Measurements from ENCODE around the gene AXIN1.

AXIN1 gene

DNA sequence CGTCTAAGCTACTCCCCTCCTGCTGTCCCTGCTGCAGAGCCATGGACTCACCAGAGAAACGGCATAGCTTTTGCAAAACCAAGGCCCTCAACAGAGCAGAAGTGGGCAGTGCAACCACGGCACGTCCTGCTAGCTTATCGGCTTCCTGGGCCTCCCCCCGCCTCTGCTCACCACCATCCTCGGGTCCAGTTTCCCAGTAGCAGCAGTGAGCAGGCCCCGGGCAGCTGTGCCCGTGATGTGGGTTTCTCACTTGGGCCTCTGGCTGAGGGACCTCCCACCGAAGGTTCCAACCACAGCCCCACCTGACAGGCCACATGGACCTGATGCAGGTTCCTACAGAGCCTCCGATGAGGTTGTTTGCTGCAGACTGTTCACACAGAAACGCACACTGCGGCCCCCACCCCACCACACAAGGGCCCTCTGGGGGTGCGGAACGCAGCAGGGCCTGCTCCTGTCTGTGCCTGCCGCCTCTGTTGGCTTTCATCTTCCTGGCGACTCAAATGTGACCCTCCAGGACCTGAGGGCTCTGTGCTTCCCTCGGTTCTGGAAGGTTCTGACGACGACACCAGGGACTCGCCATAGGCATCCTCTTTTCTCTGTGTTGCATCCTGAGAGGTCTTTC, 44.7 kb downstream of the AXIN1 start:
- Mint-ChIP-seq H3K4me1 (peaks cover 2% of the 10 kb centered on the region), H3K36me3 (peaks cover 11% of the 10 kb centered on the region), H3K4me3 (no peak overlapping the region), H3K27ac (no peak overlapping the region), H3K9me3 (no peaks in the 10 kb centered on the region), H3K27me3 (no peaks in the 10 kb centered on the region)
- ATAC-seq (ENCODE audit: low read depth) (no peak), DNase-seq (ENCODE audit: low spot score in 2 of 2) (no peak)

DNA sequence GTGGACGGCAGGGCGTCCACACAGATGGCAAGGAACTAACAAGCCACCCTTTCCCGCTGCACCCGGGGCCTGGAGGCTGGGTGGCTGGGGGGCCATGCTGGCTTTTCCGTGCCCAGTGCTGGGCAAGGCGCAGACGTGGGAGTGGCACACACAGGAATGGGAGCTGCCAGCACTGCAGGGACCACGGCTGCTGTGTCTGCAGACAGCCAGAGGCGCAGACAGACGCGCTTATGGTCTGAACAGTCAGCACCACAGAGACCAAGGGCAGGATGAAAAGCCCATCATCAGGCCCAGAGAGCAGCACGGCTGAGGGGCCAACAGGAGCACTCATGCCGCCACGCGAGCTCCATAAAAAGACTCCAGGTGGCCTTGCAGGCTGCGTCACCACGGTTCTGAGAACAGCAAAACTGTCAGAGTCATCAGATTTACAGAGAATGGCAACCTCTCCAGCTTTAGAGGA, 45.6 kb downstream of the AXIN1 start:
- H3K9me3 Mint-ChIP-seq = no peaks in the 10 kb centered on the region
- no peak overlapping the region for H3K4me3 Mint-ChIP-seq
- ATAC-seq (ENCODE audit: low read depth) = no peak
- no peak for DNase-seq (ENCODE audit: low spot score in 2 of 2)
- H3K4me1 Mint-ChIP-seq = peaks cover 2% of the 10 kb centered on the region
- peaks cover 11% of the 10 kb centered on the region for H3K36me3 Mint-ChIP-seq
- H3K27ac Mint-ChIP-seq = no peak overlapping the region
- no peaks in the 10 kb centered on the region for H3K27me3 Mint-ChIP-seq

DNA sequence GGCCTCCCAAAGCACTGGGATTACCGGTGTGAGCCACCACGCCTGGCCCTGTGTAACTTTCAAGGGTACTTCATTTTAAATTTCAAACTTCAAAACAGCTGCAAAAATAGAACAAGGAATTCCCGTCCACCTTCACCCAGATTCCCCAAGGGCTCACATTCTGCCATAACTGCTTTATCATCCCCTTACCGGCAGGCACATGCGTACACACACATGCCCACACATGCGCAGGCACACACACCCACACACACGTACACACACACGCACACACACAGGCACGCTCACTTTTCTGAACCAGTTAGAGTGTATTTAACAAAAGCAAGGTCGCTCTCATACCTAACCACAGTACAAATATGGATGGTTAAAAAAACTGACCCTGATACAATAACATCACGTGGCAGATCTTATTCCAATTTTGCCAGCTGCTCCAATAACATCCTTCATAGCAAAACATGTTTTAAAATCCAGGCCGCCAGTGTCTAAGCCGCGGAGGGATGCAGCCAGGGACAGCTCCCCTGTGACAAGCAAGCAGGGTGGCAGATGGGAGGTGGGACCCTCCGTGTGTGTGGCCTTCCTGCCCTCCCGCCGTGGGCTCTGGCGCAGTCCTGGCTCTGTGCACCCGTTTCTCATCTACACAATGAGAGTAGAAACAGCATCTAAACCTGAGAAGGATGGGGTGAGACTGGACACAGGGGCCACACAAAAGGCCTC, 46.5 kb downstream of the AXIN1 start:
- H3K27ac Mint-ChIP-seq = no peak overlapping the region
- peaks cover 10% of the 10 kb centered on the region for H3K36me3 Mint-ChIP-seq
- H3K4me1 Mint-ChIP-seq = peaks cover 2% of the 10 kb centered on the region
- DNase-seq (ENCODE audit: low spot score in 2 of 2) (no peak), ATAC-seq (ENCODE audit: low read depth) (no peak)
- no peak overlapping the region for H3K4me3 Mint-ChIP-seq
- H3K9me3 Mint-ChIP-seq = no peaks in the 10 kb centered on the region
- H3K27me3 Mint-ChIP-seq = no peaks in the 10 kb centered on the region

DNA sequence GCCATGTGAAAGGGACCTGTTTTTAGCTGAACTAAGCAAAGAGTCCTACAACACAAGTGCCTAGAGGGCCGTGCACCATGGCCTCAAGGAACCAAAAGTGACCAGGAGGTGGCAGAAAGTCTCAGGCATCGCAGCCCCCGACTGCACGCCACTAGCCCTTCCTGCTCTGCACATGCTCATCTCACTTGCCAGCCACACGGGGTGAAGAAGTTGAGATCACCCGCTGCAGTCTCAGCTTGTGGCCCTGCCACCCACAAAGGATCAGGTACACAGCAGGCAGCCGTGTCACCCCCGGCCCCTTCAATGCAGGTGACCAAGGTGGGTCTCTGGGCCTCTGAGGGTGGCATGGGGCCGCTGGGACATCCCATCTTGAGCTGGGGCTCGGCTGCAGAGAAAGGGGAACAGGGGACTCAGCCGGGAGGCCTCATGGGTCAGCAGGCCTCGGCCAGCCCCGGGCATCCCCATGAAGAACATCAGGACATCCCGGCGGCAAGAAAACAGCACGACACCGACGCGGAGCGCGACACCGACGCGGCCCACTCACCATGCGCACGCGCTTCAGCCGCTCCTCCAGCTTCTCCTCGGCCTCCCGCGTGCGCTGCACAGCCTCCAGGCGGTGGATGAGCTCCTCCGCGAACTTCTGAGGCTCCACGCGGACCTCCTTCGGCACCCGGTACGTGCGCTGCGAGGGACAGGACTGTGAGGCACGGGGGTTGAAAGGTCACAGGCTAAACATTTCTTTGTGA, 48.6 kb downstream of the AXIN1 start:
- no peak for DNase-seq (ENCODE audit: low spot score in 2 of 2)
- no peak overlapping the region for H3K27ac Mint-ChIP-seq
- H3K4me1 Mint-ChIP-seq = no peaks in the 10 kb centered on the region
- H3K4me3 Mint-ChIP-seq = no peak overlapping the region
- H3K9me3 Mint-ChIP-seq = no peaks in the 10 kb centered on the region
- peaks cover 10% of the 10 kb centered on the region for H3K36me3 Mint-ChIP-seq
- no peaks in the 10 kb centered on the region for H3K27me3 Mint-ChIP-seq
- ATAC-seq (ENCODE audit: low read depth) = peak; percentile 34

DNA sequence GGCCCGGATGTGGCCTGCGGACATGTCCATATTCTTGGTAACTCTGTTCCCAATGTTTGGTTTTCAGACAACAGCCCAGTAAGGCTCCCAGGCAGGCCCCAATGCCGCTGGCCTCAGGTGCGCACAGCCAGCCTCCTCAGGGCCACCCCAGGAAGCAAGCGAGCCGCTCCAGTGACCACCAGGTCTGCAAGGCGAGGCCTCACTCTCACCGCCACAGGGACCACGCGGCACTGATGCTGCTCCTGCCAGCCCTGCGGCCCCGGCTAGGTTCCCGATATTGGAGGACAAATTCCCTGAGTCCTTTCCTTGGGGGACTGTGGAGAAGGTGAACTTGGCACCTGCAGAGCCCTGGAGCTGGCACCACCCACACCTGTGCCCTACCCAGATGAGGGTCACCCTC, 50.6 kb downstream of the AXIN1 start:
- Mint-ChIP-seq H3K27me3 (no peaks in the 10 kb centered on the region), H3K4me1 (no peaks in the 10 kb centered on the region), H3K36me3 (peaks cover 8% of the 10 kb centered on the region), H3K27ac (no peak overlapping the region), H3K4me3 (no peak overlapping the region), H3K9me3 (no peaks in the 10 kb centered on the region)
- ATAC-seq (ENCODE audit: low read depth) = no peak
- no peak for DNase-seq (ENCODE audit: low spot score in 2 of 2)

DNA sequence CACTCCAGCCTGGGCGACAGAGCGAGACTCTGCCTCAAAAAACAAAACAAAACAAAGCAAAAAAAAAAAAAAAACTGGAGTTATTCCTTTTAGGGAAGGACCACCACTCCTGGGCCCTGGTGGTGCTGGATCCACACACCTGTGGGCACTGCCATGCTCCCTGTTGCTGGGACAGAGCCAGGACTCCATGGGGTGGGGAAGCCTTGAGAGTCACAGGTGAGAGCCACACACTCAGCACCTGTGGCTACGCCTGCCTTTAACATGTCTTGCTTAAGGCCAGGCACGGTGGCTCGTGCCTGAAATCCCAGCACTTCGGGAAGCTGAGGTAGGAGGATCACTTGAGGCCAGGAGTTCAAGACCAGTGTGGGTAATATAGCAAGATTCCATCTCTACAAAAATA, 51.3 kb downstream of the AXIN1 start:
- no peak for ATAC-seq (ENCODE audit: low read depth)
- Mint-ChIP-seq H3K4me1 (no peaks in the 10 kb centered on the region), H3K27me3 (no peaks in the 10 kb centered on the region), H3K36me3 (peaks cover 6% of the 10 kb centered on the region), H3K9me3 (no peaks in the 10 kb centered on the region), H3K4me3 (no peak overlapping the region), H3K27ac (no peak overlapping the region)
- no peak for DNase-seq (ENCODE audit: low spot score in 2 of 2)

DNA sequence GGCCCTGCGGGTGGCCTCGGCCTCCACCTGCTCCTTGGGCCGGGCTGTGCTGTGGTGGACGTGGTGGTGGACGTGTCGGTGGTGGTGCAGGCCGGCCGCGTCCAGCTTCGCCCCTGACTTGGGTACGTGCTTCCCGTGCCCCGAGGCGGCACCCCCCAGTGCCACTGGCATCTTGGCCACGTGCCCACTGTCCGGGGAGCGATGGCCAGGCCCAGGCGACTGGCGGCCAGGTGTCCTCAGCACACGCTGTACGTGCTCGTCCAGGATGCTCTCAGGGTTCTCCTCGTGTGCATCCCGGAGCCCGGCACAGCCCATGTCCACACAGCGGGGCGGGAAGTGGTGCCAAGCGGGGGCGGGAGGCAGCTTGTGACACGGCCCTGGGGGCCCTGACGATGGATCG, 54.7 kb downstream of the AXIN1 start:
- Mint-ChIP-seq H3K36me3 (peaks cover 3% of the 10 kb centered on the region), H3K4me3 (no peak overlapping the region), H3K9me3 (no peaks in the 10 kb centered on the region), H3K4me1 (no peaks in the 10 kb centered on the region), H3K27ac (no peak overlapping the region), H3K27me3 (no peaks in the 10 kb centered on the region)
- ATAC-seq (ENCODE audit: low read depth) = no peak
- DNase-seq (ENCODE audit: low spot score in 2 of 2) = no peak

DNA sequence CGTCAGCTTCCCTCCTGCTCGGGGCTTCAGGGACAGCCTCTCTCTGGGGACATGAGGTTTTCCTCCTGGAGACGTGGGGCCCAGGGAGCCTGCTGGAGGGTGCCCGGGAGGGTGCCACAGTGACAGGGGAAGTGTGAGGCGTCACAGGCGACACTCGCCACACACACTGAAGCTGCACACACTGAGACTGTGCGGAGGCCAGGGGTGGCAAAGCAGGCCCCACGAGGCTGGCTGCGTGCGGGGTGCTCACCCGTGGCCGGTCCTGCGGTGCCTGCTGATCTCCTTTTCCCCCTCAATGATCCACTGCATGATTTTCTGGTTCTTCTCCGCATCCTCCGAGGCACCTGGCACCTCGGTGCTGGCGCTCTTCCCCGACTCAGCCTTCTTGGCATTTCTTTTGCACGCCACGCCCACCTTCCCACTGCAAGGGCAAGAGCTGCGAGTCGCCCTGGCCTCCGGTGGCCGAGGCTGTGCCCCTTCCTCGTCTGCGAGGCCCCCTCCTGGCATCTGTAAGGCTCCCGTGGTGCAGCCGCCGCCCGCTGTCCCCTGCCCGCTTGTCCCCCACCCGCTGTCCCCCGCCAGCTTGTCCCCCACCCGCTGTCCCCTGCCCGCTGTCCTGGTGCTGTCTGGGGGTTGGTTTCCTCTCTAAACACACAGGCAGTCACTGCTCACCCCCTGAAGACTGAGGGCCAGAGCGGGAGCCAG, 55.6 kb downstream of the AXIN1 start:
- ATAC-seq (ENCODE audit: low read depth) = no peak
- H3K4me1 Mint-ChIP-seq = no peaks in the 10 kb centered on the region
- no peaks in the 10 kb centered on the region for H3K9me3 Mint-ChIP-seq
- H3K4me3 Mint-ChIP-seq = no peak overlapping the region
- DNase-seq (ENCODE audit: low spot score in 2 of 2) = no peak
- no peaks in the 10 kb centered on the region for H3K27me3 Mint-ChIP-seq
- no peak overlapping the region for H3K27ac Mint-ChIP-seq
- peaks cover 7% of the 10 kb centered on the region for H3K36me3 Mint-ChIP-seq

DNA sequence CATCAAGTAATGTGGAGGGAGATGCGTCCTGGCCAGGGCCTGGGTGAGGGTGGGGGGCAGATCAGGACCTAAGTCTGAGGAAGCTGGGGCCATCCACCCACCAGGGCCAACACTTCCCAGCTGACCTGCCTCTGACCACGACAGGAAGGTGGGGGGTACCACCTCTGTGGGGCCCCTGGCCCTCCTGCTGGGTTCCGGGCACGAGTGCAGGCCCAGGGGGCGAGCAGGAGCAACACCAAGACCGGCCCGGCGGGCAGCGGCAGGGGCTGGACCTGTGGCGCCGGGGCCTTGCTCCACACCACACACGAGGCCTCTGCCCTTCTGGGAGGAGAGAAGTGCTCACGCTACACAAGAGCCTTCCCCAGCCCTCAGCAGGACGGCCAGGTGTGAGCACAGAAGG, 56.2 kb downstream of the AXIN1 start:
- Mint-ChIP-seq H3K4me3 (no peak overlapping the region), H3K36me3 (peaks cover 10% of the 10 kb centered on the region), H3K4me1 (no peaks in the 10 kb centered on the region), H3K27me3 (no peaks in the 10 kb centered on the region), H3K27ac (no peak overlapping the region), H3K9me3 (no peaks in the 10 kb centered on the region)
- no peak for DNase-seq (ENCODE audit: low spot score in 2 of 2)
- ATAC-seq (ENCODE audit: low read depth) = no peak

DNA sequence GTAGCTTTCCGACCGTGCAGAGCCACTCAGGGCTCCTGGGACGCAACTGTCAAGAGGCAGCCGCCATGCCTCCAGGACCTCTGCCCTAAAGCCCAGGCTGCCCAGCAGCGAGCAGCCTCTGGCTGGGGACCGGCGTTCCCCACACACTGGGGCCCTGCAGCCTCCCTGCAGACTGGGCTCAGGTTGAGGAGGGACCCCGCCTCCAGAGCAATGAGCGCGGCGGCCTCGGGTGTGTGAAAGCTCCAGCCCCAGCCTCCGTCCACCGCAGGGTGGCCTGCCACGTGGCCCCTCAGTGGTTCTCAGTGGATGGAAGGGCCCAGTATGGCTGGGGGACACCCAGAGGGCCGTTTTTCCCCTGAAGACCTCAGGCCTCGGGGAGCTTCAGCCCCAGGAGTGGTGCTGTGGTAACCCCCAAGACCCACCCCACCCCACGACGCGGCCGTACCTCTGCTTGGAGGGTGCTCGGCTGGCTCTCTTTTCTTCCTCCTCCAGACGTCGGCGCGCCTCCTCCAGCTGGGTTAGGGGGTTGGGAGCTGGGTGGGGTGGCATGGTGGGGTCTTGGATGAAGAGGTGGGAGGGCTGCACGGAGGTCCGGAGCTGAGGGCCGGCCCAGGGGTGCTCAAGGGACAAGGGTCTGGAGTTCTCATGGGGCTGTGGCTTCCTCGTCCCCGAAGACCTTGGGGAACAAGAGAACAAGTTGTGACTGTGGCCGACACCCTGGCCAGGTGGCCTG, 59.3 kb downstream of the AXIN1 start:
- ATAC-seq (ENCODE audit: low read depth) (no peak), DNase-seq (ENCODE audit: low spot score in 2 of 2) (no peak)
- H3K27me3 Mint-ChIP-seq = no peaks in the 10 kb centered on the region
- H3K9me3 Mint-ChIP-seq = no peaks in the 10 kb centered on the region
- peaks cover 13% of the 10 kb centered on the region for H3K36me3 Mint-ChIP-seq
- no peak overlapping the region for H3K27ac Mint-ChIP-seq
- H3K4me3 Mint-ChIP-seq = no peak overlapping the region
- no peaks in the 10 kb centered on the region for H3K4me1 Mint-ChIP-seq

DNA sequence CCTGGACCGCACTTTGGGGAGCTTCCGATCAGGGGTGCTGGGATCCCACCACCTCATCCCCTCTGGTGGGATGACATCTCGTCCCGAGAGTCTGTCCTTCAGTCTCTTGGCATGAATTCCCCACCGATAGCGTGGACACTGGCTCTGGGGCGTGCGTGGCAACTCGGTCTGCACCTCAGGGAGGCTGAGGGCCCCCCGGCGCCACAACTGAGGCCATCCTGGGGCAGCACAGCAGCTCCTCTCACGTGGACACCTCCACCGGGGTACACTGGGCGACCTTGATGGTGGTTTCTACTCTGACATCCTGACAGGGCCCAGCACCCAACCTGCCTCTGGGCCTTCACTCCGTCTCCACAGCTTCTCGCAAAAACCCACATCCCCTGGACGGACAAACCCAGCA, 61.0 kb downstream of the AXIN1 start:
- no peak overlapping the region for H3K4me3 Mint-ChIP-seq

DNA sequence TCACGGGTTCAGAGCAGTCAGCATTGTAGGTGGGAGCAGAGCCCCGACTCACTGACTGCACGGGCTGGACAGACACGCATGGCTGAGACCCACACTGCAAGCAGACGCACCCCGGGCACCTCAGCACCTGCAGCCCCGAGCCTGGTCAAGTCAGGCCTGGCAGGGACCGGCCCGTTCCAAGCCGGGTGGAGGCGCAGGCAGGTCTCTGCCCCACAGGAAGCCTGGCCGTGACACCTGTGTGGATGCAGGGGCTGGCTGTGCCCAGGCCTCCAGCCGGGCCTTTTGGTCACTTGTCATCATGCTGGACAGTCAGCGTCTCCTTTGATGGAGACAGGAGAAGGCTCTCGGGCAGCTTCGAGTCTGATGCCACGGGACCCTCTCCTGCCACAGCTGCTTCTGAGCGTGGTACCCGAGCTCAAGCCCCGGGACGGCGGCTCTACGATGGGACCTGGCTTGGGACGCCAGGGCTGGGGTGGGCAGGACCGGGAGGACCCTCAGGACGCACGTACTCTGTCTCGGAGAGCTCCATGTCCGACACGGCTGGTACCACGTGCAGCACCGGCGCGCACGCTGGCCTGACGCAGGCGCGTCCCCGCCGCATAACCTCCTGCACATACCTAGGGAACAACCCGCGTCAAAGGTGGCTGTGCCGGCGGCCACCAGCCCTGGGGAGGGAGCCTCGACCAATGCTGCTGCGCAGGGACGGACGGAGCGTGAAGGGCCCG, 61.7 kb downstream of the AXIN1 start:
- no peaks in the 10 kb centered on the region for H3K27me3 Mint-ChIP-seq
- no peaks in the 10 kb centered on the region for H3K4me1 Mint-ChIP-seq
- DNase-seq (ENCODE audit: low spot score in 2 of 2) (no peak), ATAC-seq (ENCODE audit: low read depth) (no peak)
- H3K36me3 Mint-ChIP-seq = peaks cover 21% of the 10 kb centered on the region
- no peak overlapping the region for H3K27ac Mint-ChIP-seq
- H3K4me3 Mint-ChIP-seq = no peak overlapping the region
- H3K9me3 Mint-ChIP-seq = no peaks in the 10 kb centered on the region

More for the DNA sequence above, 61.0 kb downstream of the AXIN1 start:
- Mint-ChIP-seq H3K27me3 (no peaks in the 10 kb centered on the region), H3K4me1 (no peaks in the 10 kb centered on the region), H3K36me3 (peaks cover 21% of the 10 kb centered on the region), H3K27ac (no peak overlapping the region), H3K9me3 (no peaks in the 10 kb centered on the region)
- no peak for DNase-seq (ENCODE audit: low spot score in 2 of 2)
- no peak for ATAC-seq (ENCODE audit: low read depth)

DNA sequence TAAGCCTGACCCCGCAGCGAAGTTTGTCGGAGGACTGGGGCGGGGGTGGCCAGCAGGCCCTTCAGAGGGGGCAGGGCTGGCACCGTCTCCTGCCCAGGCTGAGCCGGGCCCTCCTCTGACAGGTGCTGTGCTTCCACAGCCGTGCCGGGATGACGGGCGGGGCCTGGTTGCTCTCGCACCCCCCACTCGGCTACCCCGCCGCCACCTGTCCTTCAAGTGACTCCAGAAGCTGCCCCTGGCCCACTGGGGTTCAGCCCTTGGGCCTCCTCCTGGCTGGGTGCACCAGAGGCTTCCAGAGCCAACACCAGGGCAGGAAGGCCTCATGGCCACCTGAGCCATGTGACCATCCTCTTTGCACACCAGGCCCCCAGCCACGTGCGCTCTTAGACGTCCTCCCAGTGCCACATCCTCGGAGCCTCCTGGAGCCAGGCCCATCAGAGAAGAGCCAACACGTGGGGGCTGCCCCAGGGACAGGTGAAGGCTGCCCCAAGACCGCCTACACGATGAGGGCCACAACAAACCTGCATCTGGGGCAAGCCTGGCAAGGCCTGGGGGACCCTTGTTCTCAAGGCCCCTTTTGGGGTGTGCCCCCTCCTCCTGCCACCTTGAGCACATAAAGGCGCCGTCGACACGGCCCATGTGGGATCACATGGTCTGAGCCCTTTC, 62.4 kb downstream of the AXIN1 start:
- Mint-ChIP-seq H3K4me1 (no peaks in the 10 kb centered on the region), H3K4me3 (no peak overlapping the region), H3K9me3 (no peaks in the 10 kb centered on the region), H3K36me3 (peaks cover 21% of the 10 kb centered on the region), H3K27ac (no peak overlapping the region), H3K27me3 (no peaks in the 10 kb centered on the region)
- DNase-seq (ENCODE audit: low spot score in 2 of 2) (no peak), ATAC-seq (ENCODE audit: low read depth) (no peak)

Measured in memory B cell (primary cell).